HepG2 (cell line): Measurements from ENCODE around the gene SESN3. TPM values are rescaled to one million over a fixed set of nuclear protein-coding genes. Genes with fewer than 3 reads are reported as not detected.

Source experiments
- ARID2 ChIP-seq: sonication (generic); formaldehyde crosslinking; IDR thresholded peaks from 2 replicates; pipeline ENCODE4 v1.8.1; 2022; ENCODE audit warnings: mild to moderate bottlenecking, missing genetic modification reagents, borderline replicate concordance
- ASH2L ChIP-seq: fragments of 300-600, 200-600 bp; sonication (generic); IDR thresholded peaks from 2 replicates; pipeline ENCODE4 v1.7.0; 2017; ENCODE audit warnings: low read depth, mild to moderate bottlenecking, moderate library complexity, mixed read lengths, low read length; ENCODE audit not compliant: insufficient read length
- FOXO4 ChIP-seq: sonication (generic); formaldehyde crosslinking; conservative IDR thresholded peaks from 2 replicates; pipeline ENCODE4 v1.8.1; 2023; ENCODE audit warnings: missing genetic modification reagents
- GATAD1 ChIP-seq: IDR thresholded peaks from 2 replicates; pipeline ENCODE4 v1.6.1; 2016; ENCODE audit warnings: missing genetic modification reagents, missing compliant biosample characterization
- GFI1 ChIP-seq: sonication (generic); formaldehyde crosslinking; IDR thresholded peaks from 2 replicates; pipeline ENCODE4 v1.5.0; 2020; ENCODE audit warnings: missing genetic modification reagents, mild to moderate bottlenecking, borderline replicate concordance
- HNF1B ChIP-seq: sonication (generic); formaldehyde crosslinking; IDR thresholded peaks from 2 replicates; pipeline ENCODE4 v1.5.1; 2020; ENCODE audit warnings: mild to moderate bottlenecking, moderate library complexity, missing genetic modification reagents
- HNRNPL ChIP-seq: fragments of 200-400 bp; formaldehyde crosslinking; IDR thresholded peaks from 2 replicates; pipeline ENCODE4 v1.6.1; 2017; ENCODE audit warnings: mild to moderate bottlenecking, low read depth, low read length
- HNRNPLL ChIP-seq: fragments of 200-400 bp; formaldehyde crosslinking; IDR thresholded peaks from 2 replicates; pipeline ENCODE4 v1.6.1; 2017; ENCODE audit warnings: mild to moderate bottlenecking, low read depth, low read length; ENCODE audit not compliant: poor library complexity, severe bottlenecking
- MAX ChIP-seq: IDR thresholded peaks from 2 replicates; pipeline ENCODE4 v1.6.1; 2012; ENCODE audit warnings: inconsistent platforms
- MLX ChIP-seq: IDR thresholded peaks from 2 replicates; pipeline ENCODE4 v1.6.1; 2016
- PATZ1 ChIP-seq: sonication (generic); formaldehyde crosslinking; IDR thresholded peaks from 2 replicates; pipeline ENCODE4 v1.4.0; 2020; ENCODE audit warnings: missing genetic modification reagents
- RBM22 ChIP-seq: fragments of 200-400 bp; formaldehyde crosslinking; optimal IDR thresholded peaks from 2 replicates; pipeline ENCODE3; 2017; ENCODE audit warnings: mild to moderate bottlenecking, low read length, moderate library complexity
- SMAD1 ChIP-seq: sonication (generic); formaldehyde crosslinking; IDR thresholded peaks from 2 replicates; pipeline ENCODE4 v1.4.0; 2020; ENCODE audit warnings: missing genetic modification reagents, low read depth, mild to moderate bottlenecking, borderline replicate concordance
- SOX6 ChIP-seq, 2 experiments: fragments of 450-650 bp in 1 of 2; sonication (generic) in 1 of 2; formaldehyde crosslinking in 1 of 2; IDR thresholded peaks; 2 replicates each; pipeline versions ENCODE4 v1.4.0 to v1.6.1; 2017 to 2020; ENCODE audit warnings: antibody characterized with exemption in 1 of 2, mild to moderate bottlenecking in 1 of 2, missing genetic modification reagents in 1 of 2
- TAF15 ChIP-seq: fragments of 200-400 bp; formaldehyde crosslinking; IDR thresholded peaks from one replicate; pipeline ENCODE4 v1.6.1; 2018; ENCODE audit warnings: mild to moderate bottlenecking, low read depth, low read length; ENCODE audit not compliant: poor library complexity, severe bottlenecking
- TBX3 ChIP-seq: fragments of 450-650 bp; IDR thresholded peaks from 2 replicates; pipeline ENCODE4 v1.6.1; 2017; ENCODE audit warnings: antibody characterized with exemption, mild to moderate bottlenecking, inconsistent platforms, borderline replicate concordance
- TCF7L2 ChIP-seq: IDR thresholded peaks from 2 replicates; pipeline ENCODE4 v1.6.1; 2011; ENCODE audit warnings: mild to moderate bottlenecking, low read depth, low read length, moderate library complexity
- ZFP91 ChIP-seq: sonication (generic); formaldehyde crosslinking; IDR thresholded peaks from 2 replicates; pipeline ENCODE4 v1.9.0; 2022; ENCODE audit warnings: missing genetic modification reagents, mild to moderate bottlenecking, borderline replicate concordance
- ZIK1 ChIP-seq: sonication (generic); formaldehyde crosslinking; IDR thresholded peaks from 2 replicates; pipeline ENCODE4 v1.5.0; 2020; ENCODE audit warnings: mild to moderate bottlenecking, low read depth, missing genetic modification reagents, borderline replicate concordance
- ZNF337 ChIP-seq: sonication (generic); formaldehyde crosslinking; IDR thresholded peaks from 2 replicates; pipeline ENCODE4 v1.5.1; 2020; ENCODE audit warnings: missing genetic modification reagents, low read depth, mild to moderate bottlenecking, borderline replicate concordance
- polyA plus RNA-seq, 8 experiments: library from polyadenylated mRNA; depleted of rRNA in 3 of 8; stranded (reverse) in 7 of 8; unstranded in 1 of 8; fragments of >200 nt; fragmentation: Illumina TruSeq in 4 of 8; extraction: Trizol in 4 of 8; gene quantifications; 2 replicates each; pipeline versions ENCODE4 v1.2.1 to v1.2.3, GENCODE V29; 2011 to 2016; ENCODE audit warnings: low read depth in 4 of 8, missing spikeins in 1 of 8, mixed read lengths in 1 of 8; ENCODE audit not compliant: insufficient read depth in 1 of 8
- total RNA-seq, 5 experiments: library from RNA; depleted of rRNA; stranded (reverse); fragments of >200 nt; fragmentation: Illumina TruSeq; extraction: Trizol; gene quantifications; 2 replicates each; pipeline ENCODE4 v1.2.3, GENCODE V29; 2016; ENCODE audit warnings: low read depth in 1 of 5

The SESN3 gene
- total and polyA plus RNA-seq, 2 of the 13 experiments (the other 11 are each of a cell fraction or from before 2014, with no cell fraction given): 0.53 to 0.86 TPM

- TF ChIP-seq HNF1B (CRISPR knock-in tag): 0 out of 2 replicates have a peak, but pooled peaks have one; percentile 20
- TF ChIP-seq MAX: peak; percentile 61
- TF ChIP-seq RBM22: no peak
- TF ChIP-seq ARID2: no peak
- TF ChIP-seq HNRNPLL: peak; percentile 81
- TF ChIP-seq GFI1 (CRISPR knock-in tag): no peak
- no peak for TF ChIP-seq FOXO4 (CRISPR knock-in tag)
- no peak for TF ChIP-seq SOX6 (IDR thresholded peaks at IDR 0.05)
- peak; percentile 40; the same call in 1 of the 2 replicates for TF ChIP-seq SOX6 (CRISPR knock-in tag; IDR thresholded peaks at IDR 0.05)
- TF ChIP-seq ZFP91 (CRISPR knock-in tag): no peak
- TF ChIP-seq ZIK1 (CRISPR knock-in tag): 0 out of 2 replicates have a peak, but pooled peaks have one; percentile 53
- no peak for TF ChIP-seq TCF7L2
- TF ChIP-seq HNRNPL: no peak
- TF ChIP-seq TAF15: no peak
- TF ChIP-seq GATAD1 (CRISPR knock-in tag): 0 out of 2 replicates have a peak, but pooled peaks have one; percentile 0
- 0 out of 2 replicates have a peak, but pooled peaks have one; percentile 19 for TF ChIP-seq TBX3
- TF ChIP-seq SMAD1 (CRISPR knock-in tag): no peak
- no peak for TF ChIP-seq MLX (CRISPR knock-in tag)
- peak; percentile 41; the same call in 1 of the 2 replicates for TF ChIP-seq PATZ1 (CRISPR knock-in tag)
- peak; percentile 19 for TF ChIP-seq ASH2L
- no peak for TF ChIP-seq ZNF337
Measured at GRCh38 chr11:95231127-95231880, at the start of gene SESN3 (continued).
